ENCODE data around the gene SERHL2.
"Not testable (repeated sequence)": the region's sequence is repeated elsewhere in the genome, so short reads cannot be mapped to it uniquely, and the experiment has no call there.

The SERHL2 gene

DNA sequence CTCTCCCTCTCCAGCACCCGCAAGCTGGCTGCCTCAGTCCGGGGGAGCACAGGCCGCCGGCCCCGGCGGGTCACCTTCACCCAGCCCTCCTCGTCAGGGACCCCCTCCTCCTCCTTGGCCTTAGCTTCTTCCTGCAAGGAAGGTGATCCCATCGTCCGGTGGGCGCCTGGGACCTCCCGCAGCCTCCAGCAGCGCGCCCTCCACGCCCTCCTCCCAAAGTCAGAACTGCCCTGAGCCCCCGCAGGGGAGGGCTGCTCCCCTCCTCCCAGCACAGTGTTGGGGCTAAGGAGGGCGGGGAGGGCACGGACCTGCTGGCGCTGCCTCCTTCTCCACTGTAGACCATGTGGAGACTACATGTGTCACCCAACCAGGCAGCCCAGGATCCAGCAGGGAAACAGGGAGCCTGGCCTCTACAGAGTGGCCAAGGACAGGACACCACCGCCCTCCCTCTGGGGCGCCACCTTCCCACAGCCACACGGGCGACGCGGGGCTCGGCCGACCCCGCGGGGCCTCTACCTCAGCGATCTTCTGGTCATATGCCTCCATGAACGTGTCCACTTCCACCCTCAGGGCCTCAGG lies 22.3 kb downstream of the SERHL2 start:
- DNase-seq (ENCODE audit: low spot score), result not testable (repeated sequence)

DNA sequence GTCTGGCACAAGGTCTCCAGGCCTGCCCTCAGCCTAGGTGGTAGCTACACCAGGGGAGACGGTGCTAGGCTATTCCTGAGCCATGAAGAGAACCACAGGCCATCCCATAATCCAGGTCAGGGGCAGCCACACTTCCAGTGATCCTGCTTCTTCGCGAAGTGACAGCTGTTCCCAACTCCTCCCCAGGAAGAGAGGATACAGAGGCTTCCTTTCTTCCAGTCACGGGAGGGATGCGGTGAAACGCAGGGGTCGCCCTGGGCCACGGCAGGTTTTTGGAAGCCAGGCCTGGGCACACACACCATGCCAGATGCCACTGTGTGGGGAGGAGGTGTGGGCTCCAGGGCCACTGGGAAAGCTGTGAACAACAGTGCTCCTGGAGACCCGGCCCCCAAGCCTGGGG lies 23.4 kb downstream of the SERHL2 start:
- DNase-seq (ENCODE audit: low spot score), result not testable (repeated sequence)

DNA sequence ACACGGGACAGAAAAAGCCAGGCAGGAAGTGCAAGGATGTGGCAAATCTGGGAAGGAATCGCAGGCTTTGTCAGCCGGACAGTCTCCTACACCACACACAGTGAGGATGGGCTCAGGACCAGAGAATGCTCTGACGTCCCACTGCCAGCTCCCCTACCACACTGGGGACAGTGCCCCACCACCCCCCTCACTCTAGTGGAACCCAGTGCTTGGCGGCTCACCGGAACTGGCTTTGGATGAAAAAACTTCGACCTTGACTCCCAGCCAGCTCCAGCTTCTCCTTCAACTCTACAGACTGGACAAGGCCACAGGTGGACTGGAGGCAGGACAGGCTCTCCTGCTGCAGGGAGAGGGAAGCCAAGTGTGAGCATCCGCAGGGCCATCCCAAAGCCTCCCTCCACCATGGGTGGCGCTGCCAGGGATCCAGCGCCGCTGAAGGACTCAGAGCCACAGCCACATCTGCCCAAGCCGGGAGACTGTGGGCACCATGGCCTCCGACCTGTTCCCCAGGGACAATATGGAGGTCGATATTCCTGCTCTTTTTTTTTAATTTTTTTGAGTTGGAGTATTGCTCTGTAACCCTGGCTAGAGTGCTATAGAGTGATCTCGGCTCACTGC lies 24.0 kb downstream of the SERHL2 start:
- no peak for DNase-seq (ENCODE audit: low spot score)

DNA sequence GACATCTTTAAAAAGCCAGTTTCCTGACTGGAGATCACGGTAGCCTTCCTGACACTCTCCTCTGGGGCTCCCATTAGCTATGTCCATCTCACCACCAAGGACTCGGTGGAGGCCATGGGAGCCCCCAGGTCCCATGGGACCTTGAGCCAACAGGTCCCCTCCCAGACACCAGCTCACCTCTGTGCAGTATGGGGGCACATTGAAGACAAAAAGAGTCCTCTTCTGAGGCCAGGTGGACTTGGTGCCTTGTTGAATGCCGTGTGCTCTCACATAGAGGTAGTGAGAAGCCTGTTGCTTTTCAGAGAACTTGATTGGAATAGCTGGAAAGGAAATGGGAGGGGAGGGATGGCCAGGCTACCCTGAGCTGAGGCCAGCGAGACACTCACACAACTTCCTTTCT lies 26.3 kb downstream of the SERHL2 start:
- DNase-seq (ENCODE audit: low spot score), result not testable (repeated sequence)

DNA sequence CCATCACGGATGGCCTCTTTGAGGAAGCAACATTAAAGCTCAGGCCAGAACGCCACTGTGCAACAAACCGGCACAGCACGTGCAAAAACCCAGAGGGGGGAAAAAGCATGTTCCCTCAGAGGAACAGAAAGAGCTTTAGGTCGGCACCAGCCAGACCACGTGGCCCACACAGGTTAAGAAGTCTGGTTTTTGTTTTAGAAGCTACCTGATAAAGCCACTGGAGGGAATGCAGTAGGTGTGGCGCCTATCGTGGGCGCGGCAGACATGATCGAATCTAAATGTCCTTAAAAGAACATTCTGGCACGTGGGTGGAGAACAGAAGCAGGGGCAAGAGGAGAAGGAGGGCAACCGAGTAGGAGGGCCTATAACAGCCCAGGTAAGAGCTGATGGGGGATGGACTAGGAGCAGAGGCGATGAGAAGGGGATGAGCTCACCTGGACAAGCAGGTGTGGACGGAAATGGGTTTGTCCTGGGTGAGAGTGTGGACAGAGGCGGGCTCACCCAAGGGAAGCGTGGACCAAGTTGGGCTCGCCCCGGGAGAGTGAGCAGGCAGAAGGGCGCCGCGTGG lies 27.5 kb downstream of the SERHL2 start:
- DNase-seq (ENCODE audit: low spot score), result not testable (repeated sequence)

DNA sequence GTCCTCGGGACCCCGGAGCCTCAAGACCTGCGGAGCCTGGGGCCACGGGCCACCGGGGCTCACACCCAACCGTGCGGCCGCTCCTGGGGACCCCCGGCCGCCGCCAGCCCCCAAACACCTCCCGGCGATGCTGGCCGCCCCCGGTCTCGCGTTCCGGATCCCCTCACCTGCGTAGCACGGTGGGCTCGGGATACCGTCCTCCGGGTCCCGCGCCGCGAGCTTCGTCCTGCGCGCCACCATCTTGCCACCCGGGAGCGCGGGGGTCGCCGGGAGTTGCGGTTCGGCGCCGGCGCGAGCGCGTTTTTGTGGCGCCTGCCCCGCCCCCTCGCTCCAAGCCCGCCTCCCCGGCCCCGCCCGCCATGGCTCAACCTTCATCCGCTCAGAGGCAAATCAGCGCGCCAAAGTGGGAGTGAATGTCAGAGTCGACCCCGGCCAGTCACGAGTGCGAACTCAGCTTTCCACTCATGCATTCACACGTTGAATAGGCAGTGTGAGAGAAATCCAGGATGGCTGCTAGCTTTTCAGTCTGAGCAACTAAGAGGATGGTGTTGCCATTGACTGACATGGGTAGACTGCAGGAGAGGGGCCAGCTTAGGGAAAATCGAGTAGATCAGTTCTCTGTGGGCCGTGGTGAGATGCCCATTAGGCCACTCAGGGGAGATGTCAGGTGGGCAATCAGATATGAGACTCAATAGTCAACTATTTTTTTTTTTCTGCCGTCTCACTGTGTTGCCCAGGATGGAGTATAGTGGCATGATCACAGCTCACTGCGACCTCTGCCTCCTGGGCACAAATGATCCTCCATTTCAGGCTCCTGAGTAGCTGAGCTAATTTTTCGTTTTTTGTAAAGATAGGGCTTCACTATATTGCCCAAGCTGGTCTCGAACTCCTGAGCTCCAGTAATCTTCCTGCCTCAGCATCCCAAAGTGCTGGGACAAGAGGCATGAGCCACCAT lies 28.3 kb downstream of the SERHL2 start:
- peak; percentile 78 for DNase-seq (ENCODE audit: low spot score)

DNA sequence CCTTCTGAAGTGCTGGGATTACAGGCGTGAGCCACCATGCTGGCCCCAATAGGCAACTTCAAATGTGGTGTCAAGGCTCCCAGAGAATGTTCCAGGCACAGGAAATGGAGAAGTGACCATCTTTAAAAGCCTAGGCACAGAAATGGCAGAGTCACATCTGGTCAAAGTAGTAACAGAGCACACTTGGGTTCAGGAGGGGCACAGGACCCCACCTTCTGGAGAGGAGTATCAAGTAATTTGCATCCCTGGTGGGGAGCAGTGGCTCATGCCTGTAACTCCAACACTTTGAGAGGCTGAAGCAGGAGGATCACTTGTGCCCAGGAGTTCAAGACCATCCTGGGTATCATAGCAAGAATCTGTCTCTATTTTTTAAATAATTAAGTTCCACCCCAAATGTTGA lies 29.2 kb downstream of the SERHL2 start:
- no peak for DNase-seq (ENCODE audit: low spot score)

DNA sequence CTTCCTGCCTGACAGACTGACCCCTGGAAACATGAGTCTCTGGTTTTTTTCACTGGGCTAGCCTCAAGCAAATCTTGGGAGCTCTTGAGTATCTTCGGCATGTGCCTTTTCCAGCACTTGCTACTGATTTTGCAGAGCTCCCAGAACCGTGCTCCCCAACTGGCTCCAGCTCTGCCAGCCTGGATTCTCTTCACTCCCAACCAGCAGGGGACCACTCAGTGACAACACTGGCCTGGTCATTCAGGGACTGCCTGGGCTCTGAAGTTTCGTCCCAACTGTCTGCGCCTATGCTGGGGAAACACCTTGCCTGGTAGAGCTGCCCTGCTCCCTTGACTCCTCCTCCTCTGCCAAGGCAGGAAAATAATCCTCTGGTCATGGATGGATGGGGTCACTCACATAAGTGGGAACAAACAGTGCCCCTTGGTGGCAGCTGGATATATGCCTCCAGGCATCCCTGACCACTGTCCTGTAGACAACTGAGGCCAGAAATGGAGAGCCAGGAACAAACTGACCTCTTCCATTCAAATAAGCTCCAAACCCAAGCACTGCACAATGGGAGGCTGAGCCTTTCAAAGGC lies 30.7 kb downstream of the SERHL2 start:
- no peak for DNase-seq (ENCODE audit: low spot score)

DNA sequence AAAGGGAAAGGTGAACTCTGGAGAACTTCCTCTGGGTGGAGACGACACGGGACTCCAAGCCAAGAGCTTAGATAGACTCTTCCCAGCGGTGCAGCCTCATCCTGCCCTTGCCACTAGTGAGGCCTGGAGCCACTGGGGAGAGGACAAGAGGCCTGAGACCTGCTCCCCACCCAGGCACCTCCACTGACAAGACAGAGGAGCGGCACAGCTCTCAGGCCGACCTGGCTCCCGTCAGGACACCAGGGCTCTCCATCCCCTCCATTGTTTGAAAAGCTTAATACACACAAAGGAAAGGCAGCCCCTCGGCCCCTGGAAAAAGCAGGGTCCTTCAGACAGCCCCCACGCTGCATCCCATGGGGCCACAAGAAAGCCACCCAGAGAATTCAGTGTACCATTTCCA lies 31.3 kb downstream of the SERHL2 start:
- DNase-seq (ENCODE audit: low spot score), result no peak

DNA sequence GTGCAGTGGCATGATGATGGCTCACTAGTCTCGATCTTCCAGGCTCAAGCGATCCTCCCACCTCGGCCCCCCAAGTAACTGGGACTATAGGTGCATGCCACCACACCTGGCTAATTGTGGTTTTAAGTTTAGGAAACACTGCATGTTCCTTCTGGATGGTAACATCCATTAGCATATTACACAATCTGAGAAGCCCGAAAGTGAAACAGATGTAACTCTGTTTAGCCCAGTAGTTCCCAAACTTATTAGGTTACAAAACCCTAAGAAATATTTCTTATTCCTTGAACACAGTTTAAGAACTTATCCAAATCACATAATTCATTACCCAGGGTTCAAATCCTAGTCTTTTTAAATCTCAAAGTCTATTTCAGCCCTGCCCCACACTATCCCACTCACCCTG lies 32.6 kb downstream of the SERHL2 start:
- no peak for DNase-seq (ENCODE audit: low spot score)

- no peak for DNase-seq (ENCODE audit: low spot score)
Measured at GRCh38 chr22:42587588-42588175, 33.9 kb downstream of the SERHL2 start.

GRCh38 chr22:42591987-42592386 lies 38.2 kb downstream of the SERHL2 start:
- DNase-seq (ENCODE audit: low spot score), result no peak

DNA sequence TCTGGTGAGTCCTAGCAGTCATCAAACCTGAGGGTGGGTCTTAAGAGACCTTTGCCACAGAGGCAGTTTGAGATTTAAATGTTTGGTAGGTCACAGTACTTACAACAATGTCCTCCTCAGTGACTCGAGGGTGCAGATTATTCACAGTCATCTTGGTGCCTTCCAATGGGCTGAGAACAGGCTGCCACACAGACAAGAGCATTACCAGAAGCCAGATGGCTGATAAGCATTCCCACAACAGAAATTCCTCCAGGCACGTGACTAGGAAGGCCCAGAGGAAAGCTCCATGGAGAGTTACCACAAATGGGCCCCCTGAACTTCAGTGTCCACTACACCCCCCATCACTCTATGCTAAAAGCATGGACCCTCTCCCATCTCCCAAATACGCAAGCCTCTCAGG lies 41.7 kb downstream of the SERHL2 start:
- DNase-seq (ENCODE audit: low spot score), result no peak

DNA sequence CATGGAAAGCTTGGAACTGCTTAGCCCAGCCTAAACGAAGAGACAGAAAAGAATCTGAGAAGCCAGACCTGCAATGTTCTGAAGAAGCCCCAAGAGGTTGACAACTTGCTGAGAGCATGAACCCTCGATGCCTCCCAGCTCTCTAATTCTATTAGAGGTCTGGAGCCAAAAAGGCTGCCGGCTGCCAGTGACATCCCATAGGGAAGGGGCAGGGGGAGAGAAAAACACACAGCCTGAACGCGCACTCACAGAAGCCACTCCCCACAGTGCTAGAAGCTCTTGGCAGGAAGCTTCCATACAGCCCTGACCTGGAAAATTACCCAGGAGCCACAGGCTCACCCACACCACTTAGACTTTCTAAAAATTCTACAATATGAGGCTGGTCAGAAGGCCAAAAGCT lies 42.6 kb downstream of the SERHL2 start:
- no peak for DNase-seq (ENCODE audit: low spot score)

GRCh38 chr22:42596863-42597530 lies 43.2 kb downstream of the SERHL2 start:
- DNase-seq (ENCODE audit: low spot score), result no peak

DNA sequence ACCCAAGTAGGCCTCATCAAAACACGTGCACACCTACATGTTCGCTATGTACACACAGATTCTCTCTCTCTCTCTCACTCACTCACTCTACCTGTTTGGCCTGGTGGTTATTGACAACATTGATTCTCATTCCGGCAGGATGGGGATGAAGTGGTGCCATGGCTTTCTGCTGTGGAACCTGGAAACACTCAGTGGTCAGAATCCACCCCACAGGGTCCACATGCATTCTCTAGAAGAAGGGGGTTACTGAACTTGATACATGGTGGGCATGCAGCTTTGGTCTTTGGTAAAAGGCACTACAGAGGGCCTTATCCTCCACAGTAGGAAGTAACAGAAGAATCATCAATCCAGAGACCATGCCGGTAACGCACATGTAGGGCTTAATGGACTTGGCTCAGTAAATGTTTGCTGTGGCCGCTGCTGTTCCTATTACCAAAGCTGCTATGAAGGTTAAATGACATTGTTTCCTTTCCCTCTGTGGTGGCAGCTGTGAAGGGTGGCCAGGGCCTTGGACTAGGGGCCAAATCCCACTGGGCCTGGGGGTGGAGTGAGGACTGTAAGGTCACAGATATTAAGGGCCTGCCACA lies 48.2 kb downstream of the SERHL2 start:
- no peak for DNase-seq (ENCODE audit: low spot score)

- DNase-seq (ENCODE audit: low spot score), result no peak
Measured at GRCh38 chr22:42602470-42602869, 48.7 kb downstream of the SERHL2 start.

- DNase-seq (ENCODE audit: low spot score), result no peak
Measured at GRCh38 chr22:42603427-42603826, 49.7 kb downstream of the SERHL2 start.

GRCh38 chr22:42604403-42604802 lies 50.6 kb downstream of the SERHL2 start:
- DNase-seq (ENCODE audit: low spot score), result no peak

- not testable (repeated sequence) for DNase-seq (ENCODE audit: low spot score)
Measured at GRCh38 chr22:42607641-42608040, 53.9 kb downstream of the SERHL2 start.

Measured in hepatic stellate cell (primary cell).